K562 (cell line): ENCODE measurements around the gene FERMT3. TPM values are rescaled to one million over a fixed set of nuclear protein-coding genes. Genes with fewer than 3 reads are reported as not detected.

Source experiments
- CBX1 ChIP-seq: sonication (generic); IDR thresholded peaks from 2 replicates; pipeline ENCODE4 v1.6.1; 2016; ENCODE audit warnings: antibody characterized with exemption, low read depth, mild to moderate bottlenecking
- CXXC5 ChIP-seq: fragments of 250-450 bp; sonication (Bioruptor Pico); IDR thresholded peaks from 2 replicates; pipeline ENCODE4 v1.8.0; 2022; ENCODE audit warnings: inconsistent platforms, mild to moderate bottlenecking, moderate library complexity
- ELK3 ChIP-seq: fragments of 450-650 bp; formaldehyde crosslinking; IDR thresholded peaks from 2 replicates; pipeline ENCODE4 v1.4.0; 2020; ENCODE audit warnings: mild to moderate bottlenecking
- EP400 ChIP-seq: fragments of 450-650 bp; IDR thresholded peaks from 2 replicates; pipeline ENCODE4 v1.6.1; 2017; ENCODE audit warnings: antibody characterized with exemption, mild to moderate bottlenecking, moderate library complexity
- ESRRB ChIP-seq: fragments of 250-450 bp; sonication (Bioruptor Pico); IDR thresholded peaks from 2 replicates; pipeline ENCODE4 v1.5.0; 2020; ENCODE audit warnings: mild to moderate bottlenecking, moderate library complexity, borderline replicate concordance
- ETV1 ChIP-seq: fragments of 450-650 bp; conservative IDR thresholded peaks from 2 replicates; pipeline ENCODE4 v1.6.1; 2016; ENCODE audit warnings: missing genetic modification characterization, control low read depth, low read depth, missing compliant biosample characterization
- HMG20A ChIP-seq: fragments of 450-650 bp; formaldehyde crosslinking; conservative IDR thresholded peaks from 2 replicates; pipeline ENCODE4 v1.4.0; 2020; ENCODE audit warnings: mild to moderate bottlenecking, mixed read lengths
- HMGN3 ChIP-seq: IDR thresholded peaks from 2 replicates; pipeline ENCODE4 v1.6.1; 2011; ENCODE audit warnings: borderline replicate concordance, low read depth, mild to moderate bottlenecking, mixed read lengths, low read length; ENCODE audit not compliant: insufficient read length; ENCODE audit errors: extremely low read depth
- KDM2B ChIP-seq: fragments of 250-450 bp; sonication (Bioruptor Pico); IDR thresholded peaks from 2 replicates; pipeline ENCODE4 v1.8.0; 2021; ENCODE audit warnings: mild to moderate bottlenecking, moderate library complexity
- MCM7 ChIP-seq, 2 experiments: fragments of 450-650 bp; IDR thresholded peaks; 2 replicates each; pipeline ENCODE4 v1.6.1; 2016 to 2018
- MITF ChIP-seq: IDR thresholded peaks from 2 replicates; pipeline ENCODE4 v1.6.1; 2014; ENCODE audit warnings: antibody characterized with exemption
- MYC ChIP-seq, 2 experiments: fragments of 250-450 bp in 1 of 2; sonication (Bioruptor Pico) in 1 of 2; IDR thresholded peaks; 2 replicates each; pipeline versions ENCODE4 v1.5.1 to v1.6.1; 2012 to 2021; ENCODE audit warnings: low read depth in 2 of 2, borderline replicate concordance in 1 of 2, improper control_type of control experiment in 1 of 2, low read length in 1 of 2, mild to moderate bottlenecking in 1 of 2, moderate library complexity in 1 of 2
- NEUROD1 ChIP-seq: fragments of 150-350 bp; IDR thresholded peaks from 2 replicates; pipeline ENCODE4 v1.6.1; 2014; ENCODE audit warnings: borderline replicate concordance, low read length, low read depth; ENCODE audit not compliant: partially characterized antibody
- PCBP2 ChIP-seq: fragments of 200-400 bp; formaldehyde crosslinking; IDR thresholded peaks from 2 replicates; pipeline ENCODE4 v1.6.1; 2018; ENCODE audit warnings: low read length, low read depth, mild to moderate bottlenecking, moderate library complexity; ENCODE audit not compliant: poor library complexity, severe bottlenecking
- RBM14 ChIP-seq: fragments of 200-400 bp; formaldehyde crosslinking; IDR thresholded peaks from 2 replicates; pipeline ENCODE4 v1.6.1; 2018; ENCODE audit warnings: low read depth, mild to moderate bottlenecking, low read length, moderate library complexity, borderline replicate concordance; ENCODE audit not compliant: insufficient read depth
- RBM34 ChIP-seq: fragments of 200-400 bp; formaldehyde crosslinking; IDR thresholded peaks from 2 replicates; pipeline ENCODE4 v1.6.1; 2018; ENCODE audit warnings: low read length, borderline replicate concordance; ENCODE audit not compliant: insufficient read depth
- TBP ChIP-seq: optimal IDR thresholded peaks from 2 replicates; pipeline ENCODE3; 2011; ENCODE audit warnings: low read depth, low read length, improper control_type of control experiment
- TFAP4 ChIP-seq: sonication (generic); formaldehyde crosslinking; IDR thresholded peaks from 2 replicates; pipeline ENCODE4 v1.8.0; 2022; ENCODE audit warnings: missing genetic modification reagents, mild to moderate bottlenecking, moderate library complexity, borderline replicate concordance
- ZBTB12 ChIP-seq: fragments of 250-450 bp; sonication (Bioruptor Pico); IDR thresholded peaks from 2 replicates; pipeline ENCODE4 v1.4.0; 2020
- ZNF212 ChIP-seq: fragments of 450-650 bp; formaldehyde crosslinking; IDR thresholded peaks from 2 replicates; pipeline ENCODE4 v1.4.0; 2020; ENCODE audit warnings: mild to moderate bottlenecking
- ZNF431 ChIP-seq: sonication (generic); formaldehyde crosslinking; IDR thresholded peaks from 2 replicates; pipeline ENCODE4 v1.8.0; 2022; ENCODE audit warnings: mild to moderate bottlenecking, missing genetic modification reagents
- ZNF76 ChIP-seq: fragments of 250-450 bp; sonication (Bioruptor Pico); IDR thresholded peaks from 2 replicates; pipeline ENCODE4 v1.4.0; 2020; ENCODE audit warnings: mild to moderate bottlenecking, moderate library complexity, borderline replicate concordance
- polyA plus RNA-seq, 8 experiments: library from polyadenylated mRNA; depleted of rRNA in 4 of 8; stranded (reverse) in 5 of 8; unstranded in 3 of 8; fragments of >200 nt; fragmentation: Nextera tagmentation in 2 of 8; fragmentation: Illumina TruSeq in 1 of 8; extraction: Ambion mirVana in 2 of 8; extraction: Trizol in 1 of 8; gene quantifications; 2 replicates each; pipeline versions ENCODE4 v1.2.1 to v1.2.3, GENCODE V29; 2011 to 2014; ENCODE audit warnings: inconsistent platforms in 1 of 8, missing spikeins in 1 of 8
- total RNA-seq, 7 experiments: library from RNA; depleted of rRNA in 6 of 7; stranded (reverse); fragments of >200 nt in 6 of 7; fragmentation: Illumina TruSeq in 2 of 7; extraction: Trizol in 2 of 7; gene quantifications; 2 replicates each; pipeline versions ENCODE4 v1.2.1 to v1.2.3, GENCODE V29; 2011 to 2021; ENCODE audit warnings: low replicate concordance in 1 of 7

Gene FERMT3
- total and polyA plus RNA-seq, 9 of the 15 experiments (the other 6 are each of a cell fraction or from before 2014, with no cell fraction given), result 3.2 to 275 (median 79.7) TPM

GRCh38 chr11:64206457-64207255 lies at the start of gene FERMT3 (continued):
- no peak for TF ChIP-seq ELK3
- peak; percentile 59 for TF ChIP-seq TBP
- TF ChIP-seq ZNF431 (CRISPR knock-in tag), result no peak
- TF ChIP-seq TFAP4, result peak; percentile 24; the same call in 1 of the 2 replicates
- 0 out of 2 replicates have a peak, but pooled peaks have one; percentile 54 for TF ChIP-seq ZNF76
- TF ChIP-seq ZNF212, result no peak
- no peak for TF ChIP-seq HMG20A (CRISPR knock-in tag)
- TF ChIP-seq HMGN3, result no peak
- no peak for TF ChIP-seq PCBP2
- no peak for TF ChIP-seq MCM7 (IDR thresholded peaks at IDR 0.05)
- peak; percentile 35; the same call in 1 of the 2 replicates for TF ChIP-seq ZBTB12 (CRISPR knock-in tag)
- TF ChIP-seq MYC (IDR thresholded peaks at IDR 0.05; ENCODE audit: low read depth, low read length), result peak; percentile 18
- TF ChIP-seq MYC (CRISPR knock-in tag; IDR thresholded peaks at IDR 0.05; ENCODE audit: borderline replicate concordance, low read depth), result no peak
- no peak for TF ChIP-seq KDM2B (CRISPR knock-in tag)
- peak; percentile 26 for TF ChIP-seq EP400
- no peak for TF ChIP-seq NEUROD1
- TF ChIP-seq CXXC5 (CRISPR knock-in tag), result peak; percentile 64
- 0 out of 2 replicates have a peak, but pooled peaks have one; percentile 52 for TF ChIP-seq ETV1 (tag)
- peak; percentile 23; the same call in 1 of the 2 replicates for TF ChIP-seq MITF
- 0 out of 2 replicates have a peak, but pooled peaks have one; percentile 79 for TF ChIP-seq RBM14
- peak; percentile 66 for TF ChIP-seq CBX1
- TF ChIP-seq RBM34, result no peak
- no peak for TF ChIP-seq ESRRB (CRISPR knock-in tag)
